Activated CD8-positive, alpha-beta memory T cell treated with anti-CD3 and anti-CD28 coated beads, Interleukin-2, amount 10 ng/mL, durations not matched to agents 7 days and 5 days (primary cell): ENCODE measurements around the gene INS. TPM values are rescaled to one million over a fixed set of nuclear protein-coding genes. Genes with fewer than 3 reads are reported as not detected.

Experiments used
- ATAC-seq: fragments of 150-1000 bp; cut with Tn5 transposase; one replicate; pipeline ENCODE4 v1.10.0; 2021; ENCODE audit warnings: moderate library complexity
- CTCF ChIA-PET: fragments of 350-600 bp; sonication (Branson Sonifier 250); formaldehyde crosslinking; loops from one replicate; lab custom pipeline; 2021; ENCODE audit warnings: antibody characterized with exemption; lab: Charles Lee
- DNase-seq: peaks from one replicate; pipeline ENCODE4 v3.0.0-alpha.2; 2020
- H3K27ac Mint-ChIP-seq: one replicate; pipeline ENCODE4 v1.8.0; 2021; ENCODE audit warnings: mild to moderate bottlenecking, mixed read lengths
- H3K27me3 Mint-ChIP-seq: one replicate; pipeline ENCODE4 v1.8.0; 2021; ENCODE audit warnings: mixed read lengths
- H3K36me3 Mint-ChIP-seq: one replicate; pipeline ENCODE4 v1.8.0; 2021; ENCODE audit warnings: mild to moderate bottlenecking, mixed read lengths
- H3K4me1 Mint-ChIP-seq: one replicate; pipeline ENCODE4 v1.8.0; 2021; ENCODE audit warnings: mixed read lengths
- H3K4me3 Mint-ChIP-seq: one replicate; pipeline ENCODE4 v1.8.0; 2021; ENCODE audit warnings: mild to moderate bottlenecking, moderate library complexity, mixed read lengths
- H3K9me3 Mint-ChIP-seq: one replicate; pipeline ENCODE4 v1.8.0; 2022; ENCODE audit warnings: low read depth, mixed read lengths
- total RNA-seq, 2 experiments: library from RNA; stranded (reverse); gene quantifications; one replicate each; pipeline ENCODE4 v1.2.3, GENCODE V29; 2021

Gene INS
- total RNA-seq = not detected

DNA sequence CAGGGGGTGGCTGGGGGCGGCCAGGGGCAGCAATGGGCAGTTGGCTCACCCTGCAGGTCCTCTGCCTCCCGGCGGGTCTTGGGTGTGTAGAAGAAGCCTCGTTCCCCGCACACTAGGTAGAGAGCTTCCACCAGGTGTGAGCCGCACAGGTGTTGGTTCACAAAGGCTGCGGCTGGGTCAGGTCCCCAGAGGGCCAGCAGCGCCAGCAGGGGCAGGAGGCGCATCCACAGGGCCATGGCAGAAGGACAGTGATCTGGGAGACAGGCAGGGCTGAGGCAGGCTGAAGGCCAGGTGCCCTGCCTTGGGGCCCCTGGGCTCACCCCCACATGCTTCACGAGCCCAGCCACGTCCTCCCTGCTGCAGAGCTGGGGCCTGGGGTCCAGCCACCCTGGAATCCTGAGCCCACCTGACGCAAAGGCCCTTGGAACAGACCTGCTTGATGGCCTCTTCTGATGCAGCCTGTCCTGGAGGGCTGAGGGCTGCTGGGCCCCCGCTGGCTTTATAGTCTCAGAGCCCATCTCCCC is at the start of gene INS:
Gene INS (minus strand): TSS at position 474 of the 524 bp plus-strand sequence. CDS start 238 bp downstream, at position 236.
- ATAC-seq (no peak), DNase-seq (no peak)
- Mint-ChIP-seq H3K4me1 (no peaks in the 10 kb centered on the region), H3K27ac (no peak within 1 kb of the TSS), H3K36me3 (no peaks in the 10 kb centered on the region), H3K27me3 (no peaks in the 10 kb centered on the region), H3K4me3 (no peak within 1 kb of the TSS), H3K9me3 (no peaks in the 10 kb centered on the region)
- CTCF ChIA-PET = interaction anchor here (1.2 to 1.9 kb wide), 4 partner anchors 9 to 508 kb away, joined by 3 to 5 read pairs (median 4); no protein-coding TSS in a partner anchor

GRCh38 chr11:2210366-2211112 is 49.5 kb upstream of the INS start:
- CTCF ChIA-PET = no interaction called here
- Mint-ChIP-seq H3K27me3 (no peaks in the 10 kb centered on the region), H3K9me3 (no peaks in the 10 kb centered on the region), H3K36me3 (no peaks in the 10 kb centered on the region), H3K4me3 (no peak overlapping the region), H3K27ac (no peak overlapping the region), H3K4me1 (peaks cover 11% of the 10 kb centered on the region)
- DNase-seq = peak; percentile 32
- ATAC-seq = no peak

GRCh38 chr11:2209900-2210321 is 48.9 kb upstream of the INS start:
- H3K27me3 Mint-ChIP-seq = no peaks in the 10 kb centered on the region
- H3K4me1 Mint-ChIP-seq = peaks cover 11% of the 10 kb centered on the region
- no peak overlapping the region for H3K4me3 Mint-ChIP-seq
- no peak for ATAC-seq
- no peak overlapping the region for H3K27ac Mint-ChIP-seq
- CTCF ChIA-PET = no interaction called here
- H3K9me3 Mint-ChIP-seq = no peaks in the 10 kb centered on the region
- H3K36me3 Mint-ChIP-seq = no peaks in the 10 kb centered on the region
- DNase-seq = peak; percentile 27

DNA sequence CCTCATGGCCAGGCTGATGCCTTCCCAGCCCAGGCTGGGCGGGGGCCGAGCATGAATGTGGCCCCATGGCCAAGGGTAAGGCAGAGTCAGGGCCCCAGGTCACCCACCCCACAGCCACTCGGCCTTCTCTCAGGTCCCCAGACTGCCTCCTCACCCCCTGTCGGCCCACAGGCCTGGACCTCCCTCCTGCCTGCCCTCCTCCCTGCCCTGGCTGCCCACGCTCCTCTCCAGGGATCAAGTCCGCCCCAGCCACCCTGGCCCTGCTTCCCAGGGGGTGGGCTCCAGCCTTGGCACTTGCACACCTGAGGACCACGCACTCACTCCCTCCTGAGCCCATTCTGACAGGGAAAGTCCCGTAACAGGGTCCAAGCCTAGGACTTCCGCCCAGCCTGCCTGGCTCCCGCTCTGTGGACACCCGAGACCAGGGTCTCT is 48.4 kb upstream of the INS start:
- no peak for ATAC-seq
- CTCF ChIA-PET = interaction anchor here (0.9 kb wide), 1 partner anchor 211 kb away, joined by 3 read pairs; no protein-coding TSS in a partner anchor
- no peaks in the 10 kb centered on the region for H3K36me3 Mint-ChIP-seq

GRCh38 chr11:2208691-2209369 is 47.8 kb upstream of the INS start:
- DNase-seq (peak; percentile 35), ATAC-seq (no peak)
- Mint-ChIP-seq H3K4me3 (no peak overlapping the region), H3K4me1 (peaks cover 7% of the 10 kb centered on the region), H3K36me3 (no peaks in the 10 kb centered on the region), H3K27ac (no peak overlapping the region), H3K27me3 (no peaks in the 10 kb centered on the region), H3K9me3 (no peaks in the 10 kb centered on the region)
- CTCF ChIA-PET = interaction anchor here (0.9 kb wide), 1 partner anchor 211 kb away, joined by 3 read pairs; no protein-coding TSS in a partner anchor

More for the DNA sequence above, 48.4 kb upstream of the INS start:
- peaks cover 11% of the 10 kb centered on the region for H3K4me1 Mint-ChIP-seq
- peak; percentile 36 for DNase-seq
- H3K27me3 Mint-ChIP-seq = no peaks in the 10 kb centered on the region
- H3K27ac Mint-ChIP-seq = no peak overlapping the region
- H3K4me3 Mint-ChIP-seq = no peak overlapping the region
- no peaks in the 10 kb centered on the region for H3K9me3 Mint-ChIP-seq

GRCh38 chr11:2207773-2208621 is 47.0 kb upstream of the INS start:
- CTCF ChIA-PET = interaction anchor here (0.7 to 0.9 kb wide), 3 partner anchors 97 to 212 kb away, joined by 3 read pairs; no protein-coding TSS in a partner anchor
- H3K36me3 Mint-ChIP-seq = no peaks in the 10 kb centered on the region
- no peak overlapping the region for H3K4me3 Mint-ChIP-seq
- ATAC-seq (no peak), DNase-seq (peak; percentile 36)
- no peaks in the 10 kb centered on the region for H3K27me3 Mint-ChIP-seq
- peaks cover 2% of the 10 kb centered on the region for H3K4me1 Mint-ChIP-seq
- H3K27ac Mint-ChIP-seq = no peak overlapping the region
- H3K9me3 Mint-ChIP-seq = no peaks in the 10 kb centered on the region

- Mint-ChIP-seq H3K27ac (no peak overlapping the region), H3K4me1 (peaks cover 1% of the 10 kb centered on the region), H3K9me3 (no peaks in the 10 kb centered on the region), H3K36me3 (no peaks in the 10 kb centered on the region), H3K27me3 (no peaks in the 10 kb centered on the region), H3K4me3 (no peak overlapping the region)
- CTCF ChIA-PET = interaction anchor here (0.9 kb wide), 2 partner anchors 12 to 212 kb away, joined by 3 read pairs; no protein-coding TSS in a partner anchor
- ATAC-seq = no peak
- peak; percentile 18 for DNase-seq
Observed at GRCh38 chr11:2207212-2207611, 46.2 kb upstream of the INS start.

- Mint-ChIP-seq H3K4me3 (no peak overlapping the region), H3K27ac (no peak overlapping the region), H3K9me3 (no peaks in the 10 kb centered on the region), H3K36me3 (no peaks in the 10 kb centered on the region), H3K27me3 (no peaks in the 10 kb centered on the region), H3K4me1 (no peaks in the 10 kb centered on the region)
- ATAC-seq (no peak), DNase-seq (peak; percentile 33)
- CTCF ChIA-PET = no interaction called here
Observed at GRCh38 chr11:2205981-2206690, 45.1 kb upstream of the INS start.

DNA sequence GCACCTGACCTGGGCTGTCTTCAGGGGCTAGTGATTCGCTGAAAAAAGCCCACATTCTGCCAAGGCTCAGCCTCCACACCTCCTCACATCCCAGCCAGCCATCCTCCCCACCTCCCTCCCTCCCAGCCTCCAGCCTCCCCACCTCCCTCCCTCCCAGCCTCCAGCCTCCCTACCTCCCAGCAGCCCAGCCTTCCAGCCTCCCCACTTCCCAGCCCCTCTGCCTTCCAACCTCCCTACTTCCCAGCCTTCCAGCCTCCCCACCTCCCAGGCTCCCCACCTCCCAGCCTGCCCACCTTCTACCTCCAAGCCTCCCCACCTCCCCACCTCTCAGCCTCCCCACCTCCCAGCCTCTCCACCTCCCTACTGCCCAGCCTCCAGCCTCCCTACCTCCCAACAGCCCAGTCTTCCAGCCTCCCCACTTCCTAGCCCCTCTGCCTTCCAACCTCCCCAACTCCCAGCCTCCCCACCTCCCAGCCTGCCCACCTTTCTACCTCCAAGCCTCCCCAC is 44.3 kb upstream of the INS start:
- H3K27me3 Mint-ChIP-seq = no peaks in the 10 kb centered on the region
- no peaks in the 10 kb centered on the region for H3K9me3 Mint-ChIP-seq
- H3K27ac Mint-ChIP-seq = no peak overlapping the region
- DNase-seq (no peak), ATAC-seq (no peak)
- no peaks in the 10 kb centered on the region for H3K36me3 Mint-ChIP-seq
- H3K4me1 Mint-ChIP-seq = no peaks in the 10 kb centered on the region
- CTCF ChIA-PET = no interaction called here
- no peak overlapping the region for H3K4me3 Mint-ChIP-seq

DNA sequence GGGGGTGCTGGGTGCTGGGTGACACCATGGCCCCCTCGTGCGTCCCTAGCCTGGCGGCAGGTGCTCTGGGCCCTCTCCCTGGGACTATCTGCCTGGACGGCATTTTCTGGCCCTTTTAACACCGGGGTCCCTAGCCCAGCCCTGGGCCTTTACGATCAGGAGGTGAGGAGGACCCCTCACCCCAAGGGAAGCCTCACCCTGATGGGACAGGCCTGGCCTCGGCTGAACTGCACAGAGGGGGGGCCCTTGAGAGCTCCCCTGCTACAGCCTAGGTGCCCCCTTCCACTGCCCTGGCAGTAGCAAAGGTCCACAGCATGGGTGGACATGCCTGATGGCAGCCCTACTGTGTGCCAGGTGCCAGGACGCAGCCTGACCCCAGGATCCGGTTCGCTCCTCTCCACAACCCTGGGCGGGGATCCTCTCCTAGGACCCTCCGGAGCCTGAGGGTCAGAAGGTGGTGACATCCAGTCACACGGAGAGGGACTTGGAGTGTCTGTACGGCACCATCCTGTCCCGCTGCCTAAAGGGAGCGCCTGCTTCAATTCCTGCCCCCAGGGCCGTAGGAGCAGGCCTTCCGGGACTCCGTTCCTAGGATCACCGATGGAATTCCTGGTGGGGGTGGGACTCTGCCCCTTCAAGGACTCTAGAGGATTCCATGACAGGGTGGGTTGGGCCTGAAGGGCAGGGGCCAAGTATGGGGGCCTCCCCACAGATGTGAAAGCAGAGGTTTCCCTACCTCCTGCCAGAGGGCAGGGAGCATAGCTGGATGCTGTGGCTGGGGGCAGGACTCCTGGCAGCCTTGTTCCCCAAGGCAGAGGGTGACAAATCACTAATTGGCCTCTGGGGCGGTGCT is 43.6 kb upstream of the INS start:
- Mint-ChIP-seq H3K4me3 (no peak overlapping the region), H3K4me1 (no peaks in the 10 kb centered on the region), H3K36me3 (no peaks in the 10 kb centered on the region), H3K9me3 (no peaks in the 10 kb centered on the region), H3K27me3 (no peaks in the 10 kb centered on the region), H3K27ac (no peak overlapping the region)
- DNase-seq (no peak), ATAC-seq (no peak)
- CTCF ChIA-PET = no interaction called here

- no peak overlapping the region for H3K4me3 Mint-ChIP-seq
- H3K27me3 Mint-ChIP-seq = no peaks in the 10 kb centered on the region
- CTCF ChIA-PET = no interaction called here
- H3K27ac Mint-ChIP-seq = no peak overlapping the region
- H3K36me3 Mint-ChIP-seq = no peaks in the 10 kb centered on the region
- DNase-seq (no peak), ATAC-seq (no peak)
- no peaks in the 10 kb centered on the region for H3K9me3 Mint-ChIP-seq
- no peaks in the 10 kb centered on the region for H3K4me1 Mint-ChIP-seq
Observed at GRCh38 chr11:2203440-2204259, 42.6 kb upstream of the INS start.
